ENCODE measurements around the gene CCNJL. TPM values are rescaled to one million over a fixed set of nuclear protein-coding genes. Genes with fewer than 3 reads are reported as not detected.

The CCNJL gene
- total RNA-seq, 2 experiments from 2014 or later, result not detected

DNA sequence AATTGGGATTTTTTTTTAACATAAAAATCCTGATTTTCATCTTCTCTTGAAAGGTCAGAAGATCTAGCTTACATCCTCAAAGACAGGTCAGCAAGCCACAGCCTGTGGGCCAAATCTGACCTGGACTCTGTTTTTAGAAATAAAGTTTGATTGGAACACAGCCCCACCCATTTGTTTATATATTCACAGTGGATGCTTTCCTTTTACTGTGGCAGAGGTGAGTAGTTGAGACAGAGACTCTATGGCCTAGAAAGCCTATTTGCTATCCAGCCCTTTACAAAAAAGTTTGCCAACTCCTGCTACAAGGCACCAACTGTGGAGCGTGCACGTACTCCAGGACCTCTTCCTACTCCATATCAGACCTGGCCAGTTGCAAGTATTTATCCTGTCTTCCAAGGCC is 13.4 kb upstream of the CCNJL start:
- no peak overlapping the region for H3K4me2 ChIP-seq (ENCODE audit: low read length)
- intact Hi-C loops (cut with micrococcal nuclease; ENCODE audit: unreplicated experiment), result no loop called here
- no peak for DNase-seq (ENCODE audit: low spot score)
- no peak overlapping the region for H3K4me3 ChIP-seq (ENCODE audit: low read depth, low read length, poor library complexity, severe bottlenecking)
- no peak overlapping the region for H3K27ac ChIP-seq (ENCODE audit: low read depth, low read length, poor library complexity, severe bottlenecking)
- H3K9me2 ChIP-seq (ENCODE audit: insufficient read depth, low read length), result no peaks in the 10 kb centered on the region
- H3K9me3 ChIP-seq (ENCODE audit: low read length), result no peaks in the 10 kb centered on the region
- no peaks in the 10 kb centered on the region for H3K4me1 ChIP-seq (ENCODE audit: insufficient read depth, low read length, poor library complexity, severe bottlenecking)
- no peaks in the 10 kb centered on the region for H4K20me1 ChIP-seq (ENCODE audit: insufficient read depth, low read length)
- ChIA-PET POLR2A (no interaction called here), CTCF (ENCODE audit: unreplicated experiment) (no interaction called here)
- H2AFZ ChIP-seq (ENCODE audit: low read length), result no peak overlapping the region
- H3K36me3 ChIP-seq (ENCODE audit: insufficient read depth, low read length), result no peaks in the 10 kb centered on the region
- no peak for TF ChIP-seq CTCF (conservative IDR thresholded peaks at IDR 0.05; ENCODE audit: low read length)
- TF ChIP-seq EZH2phosphoT487 (IDR thresholded peaks at IDR 0.05; ENCODE audit: borderline replicate concordance, low read depth, low read length), result no peak
- no TSS peak for BruUV-seq (replicated peaks)
- H3K79me2 ChIP-seq (ENCODE audit: insufficient read depth, low read depth, low read length), result no peaks in the 10 kb centered on the region

GRCh38 chr5:160324886-160325285 is 12.5 kb upstream of the CCNJL start:
- BruUV-seq (replicated peaks), result no TSS peak
- no peak for DNase-seq (ENCODE audit: low spot score)
- H3K9me3 ChIP-seq (ENCODE audit: low read length), result no peaks in the 10 kb centered on the region
- H3K4me1 ChIP-seq (ENCODE audit: insufficient read depth, low read length, poor library complexity, severe bottlenecking), result no peaks in the 10 kb centered on the region
- no peaks in the 10 kb centered on the region for H3K79me2 ChIP-seq (ENCODE audit: insufficient read depth, low read depth, low read length)
- H3K4me3 ChIP-seq (ENCODE audit: low read depth, low read length, poor library complexity, severe bottlenecking), result no peak overlapping the region
- H3K4me2 ChIP-seq (ENCODE audit: low read length), result no peak overlapping the region
- no peak overlapping the region for H3K27ac ChIP-seq (ENCODE audit: low read depth, low read length, poor library complexity, severe bottlenecking)
- H2AFZ ChIP-seq (ENCODE audit: low read length), result no peak overlapping the region
- no peaks in the 10 kb centered on the region for H3K9me2 ChIP-seq (ENCODE audit: insufficient read depth, low read length)
- H3K36me3 ChIP-seq (ENCODE audit: insufficient read depth, low read length), result no peaks in the 10 kb centered on the region
- intact Hi-C loops (cut with micrococcal nuclease; ENCODE audit: unreplicated experiment), result no loop called here
- TF ChIP-seq CTCF (conservative IDR thresholded peaks at IDR 0.05; ENCODE audit: low read length) (no peak), EZH2phosphoT487 (IDR thresholded peaks at IDR 0.05; ENCODE audit: borderline replicate concordance, low read depth, low read length) (no peak)
- POLR2A ChIA-PET, result no interaction called here
- CTCF ChIA-PET (ENCODE audit: unreplicated experiment), result no interaction called here
- H4K20me1 ChIP-seq (ENCODE audit: insufficient read depth, low read length), result no peaks in the 10 kb centered on the region

- ChIA-PET POLR2A (interaction anchor here (0.7 kb wide), 1 partner anchor 385 kb away, joined by 3 read pairs; no protein-coding TSS in a partner anchor), CTCF (ENCODE audit: unreplicated experiment) (no interaction called here)
- Histone ChIP-seq H3K27ac (ENCODE audit: low read depth, low read length, poor library complexity, severe bottlenecking) (no peak overlapping the region), H4K20me1 (ENCODE audit: insufficient read depth, low read length) (no peaks in the 10 kb centered on the region), H3K79me2 (ENCODE audit: insufficient read depth, low read depth, low read length) (no peaks in the 10 kb centered on the region), H3K9me3 (ENCODE audit: low read length) (no peaks in the 10 kb centered on the region), H3K9me2 (ENCODE audit: insufficient read depth, low read length) (no peaks in the 10 kb centered on the region), H3K36me3 (ENCODE audit: insufficient read depth, low read length) (no peaks in the 10 kb centered on the region), H2AFZ (ENCODE audit: low read length) (no peak overlapping the region), H3K4me3 (ENCODE audit: low read depth, low read length, poor library complexity, severe bottlenecking) (no peak overlapping the region), H3K4me1 (ENCODE audit: insufficient read depth, low read length, poor library complexity, severe bottlenecking) (no peaks in the 10 kb centered on the region), H3K4me2 (ENCODE audit: low read length) (no peak overlapping the region)
- no peak for TF ChIP-seq EZH2phosphoT487 (IDR thresholded peaks at IDR 0.05; ENCODE audit: borderline replicate concordance, low read depth, low read length)
- no TSS peak for BruUV-seq (replicated peaks)
- intact Hi-C loops (cut with micrococcal nuclease; ENCODE audit: unreplicated experiment), result no loop called here
- no peak for DNase-seq (ENCODE audit: low spot score)
Observed at GRCh38 chr5:160318409-160318808, 6.0 kb upstream of the CCNJL start.

Data from OCI-LY7 (cell line).